ENCODE results near the gene GPR15LG.

The GPR15LG gene

DNA sequence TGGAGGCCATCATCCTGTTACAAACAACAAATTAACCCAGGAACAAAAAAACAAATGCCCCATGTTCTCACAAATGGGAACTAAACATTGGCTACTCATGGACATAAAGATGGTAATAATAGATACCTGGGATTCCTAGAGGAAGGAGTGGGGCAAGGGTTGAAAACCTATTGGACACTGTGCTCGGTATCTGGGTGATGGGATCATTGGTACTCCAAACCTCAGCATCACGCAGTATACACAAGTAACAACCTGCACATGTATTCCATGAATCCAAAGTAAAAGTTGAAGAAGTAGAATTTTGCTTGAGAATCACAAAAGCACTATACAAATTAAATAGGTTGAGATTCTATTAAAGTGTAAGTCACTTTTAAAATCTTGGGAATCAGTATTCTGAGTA, 17.6 kb upstream of the GPR15LG start:
- Histone ChIP-seq H3K27me3 (ENCODE audit: insufficient read depth, low read depth) (no peaks in the 10 kb centered on the region), H3K9ac (no peak overlapping the region), H3K79me2 (ENCODE audit: insufficient read depth, low read depth) (no peaks in the 10 kb centered on the region), H3K36me3 (ENCODE audit: insufficient read depth) (no peaks in the 10 kb centered on the region; the same call in 1 of the 2 replicates), H4K20me1 (ENCODE audit: insufficient read depth) (no peaks in the 10 kb centered on the region), H2AFZ (ENCODE audit: low read depth) (no peak overlapping the region), H3K4me1 (ENCODE audit: low read depth, poor library complexity, severe bottlenecking) (no peaks in the 10 kb centered on the region), H3K4me3 (IDR thresholded peaks at IDR 0.05; ENCODE audit: insufficient read depth, low read depth, low read length) (no peak overlapping the region), H3K27ac (no peak overlapping the region), H3K4me2 (no peak overlapping the region)
- TF ChIP-seq, protein P1, sequence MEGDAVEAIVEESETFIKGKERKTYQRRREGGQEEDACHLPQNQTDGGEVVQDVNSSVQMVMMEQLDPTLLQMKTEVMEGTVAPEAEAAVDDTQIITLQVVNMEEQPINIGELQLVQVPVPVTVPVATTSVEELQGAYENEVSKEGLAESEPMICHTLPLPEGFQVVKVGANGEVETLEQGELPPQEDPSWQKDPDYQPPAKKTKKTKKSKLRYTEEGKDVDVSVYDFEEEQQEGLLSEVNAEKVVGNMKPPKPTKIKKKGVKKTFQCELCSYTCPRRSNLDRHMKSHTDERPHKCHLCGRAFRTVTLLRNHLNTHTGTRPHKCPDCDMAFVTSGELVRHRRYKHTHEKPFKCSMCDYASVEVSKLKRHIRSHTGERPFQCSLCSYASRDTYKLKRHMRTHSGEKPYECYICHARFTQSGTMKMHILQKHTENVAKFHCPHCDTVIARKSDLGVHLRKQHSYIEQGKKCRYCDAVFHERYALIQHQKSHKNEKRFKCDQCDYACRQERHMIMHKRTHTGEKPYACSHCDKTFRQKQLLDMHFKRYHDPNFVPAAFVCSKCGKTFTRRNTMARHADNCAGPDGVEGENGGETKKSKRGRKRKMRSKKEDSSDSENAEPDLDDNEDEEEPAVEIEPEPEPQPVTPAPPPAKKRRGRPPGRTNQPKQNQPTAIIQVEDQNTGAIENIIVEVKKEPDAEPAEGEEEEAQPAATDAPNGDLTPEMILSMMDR (conservative IDR thresholded peaks at IDR 0.05; ENCODE audit: low read depth, low read length) = no peak

DNA sequence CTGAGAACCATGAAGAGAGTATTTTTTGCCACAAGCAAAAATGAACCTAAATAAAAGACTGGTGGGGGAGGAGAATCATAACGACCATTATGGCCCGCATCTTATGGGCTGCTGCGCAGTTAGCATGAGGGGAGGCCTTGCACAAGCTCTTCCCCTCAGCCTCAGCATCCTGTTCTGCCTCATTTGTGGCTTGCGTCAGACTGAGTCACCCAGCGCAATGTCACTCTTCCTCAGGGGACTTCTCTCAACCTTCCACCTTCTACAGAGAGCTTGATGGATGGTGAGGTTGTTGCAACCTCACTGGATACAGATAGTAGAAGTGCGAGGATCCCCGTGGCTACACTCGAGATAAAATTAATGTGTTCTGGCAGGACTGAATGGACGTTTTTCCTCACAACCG, 16.8 kb upstream of the GPR15LG start:
- Histone ChIP-seq H3K36me3 (ENCODE audit: insufficient read depth) (no peaks in the 10 kb centered on the region; the same call in 1 of the 2 replicates), H3K4me1 (ENCODE audit: low read depth, poor library complexity, severe bottlenecking) (no peaks in the 10 kb centered on the region), H3K27me3 (ENCODE audit: insufficient read depth, low read depth) (no peaks in the 10 kb centered on the region), H3K27ac (no peak overlapping the region), H4K20me1 (ENCODE audit: insufficient read depth) (no peaks in the 10 kb centered on the region), H3K9ac (no peak overlapping the region), H3K79me2 (ENCODE audit: insufficient read depth, low read depth) (no peaks in the 10 kb centered on the region), H3K4me2 (no peak overlapping the region), H3K4me3 (IDR thresholded peaks at IDR 0.05; ENCODE audit: insufficient read depth, low read depth, low read length) (no peak overlapping the region), H2AFZ (ENCODE audit: low read depth) (no peak overlapping the region)
- TF ChIP-seq, protein P1 (conservative IDR thresholded peaks at IDR 0.05; ENCODE audit: low read depth, low read length) = no peak

DNA sequence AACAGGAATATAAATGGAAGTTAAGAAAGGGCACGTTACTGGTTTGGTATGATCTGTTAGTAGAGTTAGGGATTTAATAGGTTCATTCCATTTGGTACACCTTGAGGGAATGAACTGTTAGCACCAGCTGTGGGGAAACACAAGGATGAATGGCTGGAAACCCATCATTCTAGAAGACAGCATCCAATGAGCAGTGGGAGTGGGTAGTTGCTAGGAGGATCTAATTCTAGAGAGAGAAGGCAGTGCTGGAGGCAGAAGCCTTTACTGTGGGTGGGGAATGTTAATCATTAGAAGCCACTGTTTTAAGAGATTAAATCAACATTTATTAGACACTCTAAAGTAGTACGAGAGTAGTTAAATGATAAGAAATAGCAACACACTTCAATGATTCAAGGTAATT, 15.5 kb upstream of the GPR15LG start:
- no peak overlapping the region for H3K27ac ChIP-seq
- H4K20me1 ChIP-seq (ENCODE audit: insufficient read depth) = no peaks in the 10 kb centered on the region
- H3K4me3 ChIP-seq (IDR thresholded peaks at IDR 0.05; ENCODE audit: insufficient read depth, low read depth, low read length) = no peak overlapping the region
- no peak overlapping the region for H3K9ac ChIP-seq
- TF ChIP-seq, protein P1 (conservative IDR thresholded peaks at IDR 0.05; ENCODE audit: low read depth, low read length) = no peak
- H3K27me3 ChIP-seq (ENCODE audit: insufficient read depth, low read depth) = no peaks in the 10 kb centered on the region
- no peaks in the 10 kb centered on the region for H3K79me2 ChIP-seq (ENCODE audit: insufficient read depth, low read depth)
- no peaks in the 10 kb centered on the region; the same call in 1 of the 2 replicates for H3K36me3 ChIP-seq (ENCODE audit: insufficient read depth)
- no peaks in the 10 kb centered on the region for H3K4me1 ChIP-seq (ENCODE audit: low read depth, poor library complexity, severe bottlenecking)
- H3K4me2 ChIP-seq = no peak overlapping the region
- H2AFZ ChIP-seq (ENCODE audit: low read depth) = no peak overlapping the region

DNA sequence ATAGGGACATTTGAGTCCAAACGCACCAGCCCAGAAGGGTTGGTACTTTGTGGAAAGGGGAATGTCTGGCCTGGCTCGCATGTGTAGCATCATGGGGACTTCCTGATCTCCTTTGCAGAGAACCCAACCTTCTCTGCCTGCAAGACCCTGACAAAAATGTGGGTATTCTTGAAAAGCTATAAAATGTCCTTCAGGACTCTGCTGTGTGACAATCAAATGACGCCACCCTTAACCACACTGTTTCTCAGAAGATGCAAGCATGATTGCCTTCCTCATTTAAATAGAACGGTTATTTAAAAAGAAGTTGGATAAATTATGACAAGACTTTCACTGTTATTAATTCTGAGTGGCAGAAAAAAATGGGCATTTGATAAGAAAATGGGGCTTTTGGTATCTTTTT, 15.1 kb upstream of the GPR15LG start:
- no peak overlapping the region for H3K4me2 ChIP-seq

More for the DNA sequence above, 15.1 kb upstream of the GPR15LG start:
- Histone ChIP-seq H3K4me1 (ENCODE audit: low read depth, poor library complexity, severe bottlenecking) (no peaks in the 10 kb centered on the region), H3K27ac (no peak overlapping the region), H3K36me3 (ENCODE audit: insufficient read depth) (no peaks in the 10 kb centered on the region; the same call in 1 of the 2 replicates), H4K20me1 (ENCODE audit: insufficient read depth) (no peaks in the 10 kb centered on the region), H3K4me3 (IDR thresholded peaks at IDR 0.05; ENCODE audit: insufficient read depth, low read depth, low read length) (no peak overlapping the region), H3K79me2 (ENCODE audit: insufficient read depth, low read depth) (no peaks in the 10 kb centered on the region), H2AFZ (ENCODE audit: low read depth) (no peak overlapping the region), H3K9ac (no peak overlapping the region), H3K27me3 (ENCODE audit: insufficient read depth, low read depth) (no peaks in the 10 kb centered on the region)
- TF ChIP-seq, protein P1 (conservative IDR thresholded peaks at IDR 0.05; ENCODE audit: low read depth, low read length) = no peak
